WTC11 (cell line): ENCODE results near the gene ZNF292. TPM values are rescaled to one million over a fixed set of nuclear protein-coding genes. Genes with fewer than 3 reads are reported as not detected.

Experiments
- ATAC-seq: fragments of 200-7000 bp; cut with Tn5 transposase; 2 replicates; pipeline ENCODE4 v1.10.0; 2021; ENCODE audit warnings: mild to moderate bottlenecking, moderate library complexity
- CTCF ChIA-PET: fragments of 300-600 bp; sonication (Branson Sonifier 250); formaldehyde crosslinking; loops from one replicate; lab custom pipeline; 2021; ENCODE audit warnings: antibody characterized with exemption; lab: Charles Lee
- POLR2A ChIA-PET: fragments of 350-600 bp; sonication (Branson Sonifier 250); formaldehyde crosslinking; loops from one replicate; lab custom pipeline; 2021; ENCODE audit warnings: antibody characterized with exemption; lab: Charles Lee
- DNase-seq: peaks from one replicate; pipeline ENCODE4 v3.0.0; 2021; ENCODE audit warnings: low spot score
- H3K27ac Mint-ChIP-seq: 2 replicates; pipeline ENCODE4 v1.8.0; 2021; ENCODE audit warnings: mixed read lengths
- H3K27me3 Mint-ChIP-seq: 2 replicates; pipeline ENCODE4 v1.8.0; 2021; ENCODE audit warnings: low read depth, mild to moderate bottlenecking, moderate library complexity, mixed read lengths
- H3K36me3 Mint-ChIP-seq: 2 replicates; pipeline ENCODE4 v1.8.0; 2021; ENCODE audit warnings: mixed read lengths
- H3K4me1 Mint-ChIP-seq: 2 replicates; pipeline ENCODE4 v1.8.0; 2022; ENCODE audit warnings: mixed read lengths
- H3K4me3 Mint-ChIP-seq: 2 replicates; pipeline ENCODE4 v1.8.0; 2021; ENCODE audit warnings: mild to moderate bottlenecking, moderate library complexity, mixed read lengths
- H3K9me3 Mint-ChIP-seq: 2 replicates; pipeline ENCODE4 v1.8.0; 2021; ENCODE audit warnings: mixed read lengths
- ETV6 ChIP-seq: sonication (generic); formaldehyde crosslinking; IDR thresholded peaks from 2 replicates; pipeline ENCODE4 v1.8.1; 2022; ENCODE audit warnings: mild to moderate bottlenecking, missing genetic modification reagents
- JAZF1 ChIP-seq: fragments of 250-450 bp; sonication (Bioruptor Pico); IDR thresholded peaks from 2 replicates; pipeline ENCODE4 v1.9.0; 2021; ENCODE audit warnings: moderate library complexity, mild to moderate bottlenecking, inconsistent platforms
- JUN ChIP-seq: sonication (generic); formaldehyde crosslinking; IDR thresholded peaks from 2 replicates; pipeline ENCODE4 v1.8.0; 2023; ENCODE audit warnings: mild to moderate bottlenecking, missing genetic modification reagents
- KAT7 ChIP-seq: sonication (generic); formaldehyde crosslinking; IDR thresholded peaks from 2 replicates; pipeline ENCODE4 v1.8.1; 2023; ENCODE audit warnings: missing genetic modification reagents, mild to moderate bottlenecking, borderline replicate concordance
- NFATC4 ChIP-seq: fragments of 250-450 bp; sonication (Bioruptor Pico); IDR thresholded peaks from 2 replicates; pipeline ENCODE4 v1.9.0; 2021; ENCODE audit warnings: mild to moderate bottlenecking
- SMAD4 ChIP-seq: sonication (generic); formaldehyde crosslinking; IDR thresholded peaks from 2 replicates; pipeline ENCODE4 v1.8.0; 2022; ENCODE audit warnings: mild to moderate bottlenecking, missing genetic modification reagents
- SP1 ChIP-seq: sonication (generic); formaldehyde crosslinking; conservative IDR thresholded peaks from 2 replicates; pipeline ENCODE4 v1.8.1; 2022; ENCODE audit warnings: missing genetic modification reagents
- ZNF232 ChIP-seq: sonication (generic); formaldehyde crosslinking; IDR thresholded peaks from 2 replicates; pipeline ENCODE4 v1.8.0; 2022; ENCODE audit warnings: mild to moderate bottlenecking, missing genetic modification reagents
- ZNF416 ChIP-seq: fragments of 250-450 bp; sonication (Bioruptor Pico); IDR thresholded peaks from 2 replicates; pipeline ENCODE4 v1.9.0; 2021; ENCODE audit warnings: mild to moderate bottlenecking, inconsistent platforms
- ZNF671 ChIP-seq: fragments of 250-450 bp; sonication (Bioruptor Pico); IDR thresholded peaks from 2 replicates; pipeline ENCODE4 v1.8.0; 2021; ENCODE audit warnings: mild to moderate bottlenecking
- total RNA-seq: library from RNA; stranded (reverse); gene quantifications from 3 replicates; pipeline ENCODE4 v1.2.3, GENCODE V29; 2021
- TF ChIP-seq, protein P1 (sequence below): sonication (generic); formaldehyde crosslinking; conservative IDR thresholded peaks from 2 replicates; pipeline ENCODE4 v1.8.1; 2023; ENCODE audit warnings: mild to moderate bottlenecking, low read depth, missing genetic modification reagents, moderate library complexity
- TF ChIP-seq, protein P2 (sequence below): fragments of 200-600 bp; IDR thresholded peaks from 2 replicates; pipeline ENCODE4 v1.8.0; 2022; ENCODE audit warnings: antibody characterized with exemption
- TF ChIP-seq, protein P3 (sequence below): fragments of 250-450 bp; sonication (Bioruptor Pico); IDR thresholded peaks from 2 replicates; pipeline ENCODE4 v1.9.0; 2021; ENCODE audit warnings: mild to moderate bottlenecking
- TF ChIP-seq, protein P4 (sequence below): sonication (generic); formaldehyde crosslinking; IDR thresholded peaks from 2 replicates; pipeline ENCODE4 v1.8.1; 2023; ENCODE audit warnings: mild to moderate bottlenecking, missing genetic modification reagents
- TF ChIP-seq, protein P5 (sequence below): sonication (generic); formaldehyde crosslinking; IDR thresholded peaks from 2 replicates; pipeline ENCODE4 v1.8.1; 2022; ENCODE audit warnings: mild to moderate bottlenecking, missing genetic modification reagents, moderate library complexity, borderline replicate concordance

Gene ZNF292
- total RNA-seq, 1 experiment from 2014 or later = 42.1 TPM

DNA sequence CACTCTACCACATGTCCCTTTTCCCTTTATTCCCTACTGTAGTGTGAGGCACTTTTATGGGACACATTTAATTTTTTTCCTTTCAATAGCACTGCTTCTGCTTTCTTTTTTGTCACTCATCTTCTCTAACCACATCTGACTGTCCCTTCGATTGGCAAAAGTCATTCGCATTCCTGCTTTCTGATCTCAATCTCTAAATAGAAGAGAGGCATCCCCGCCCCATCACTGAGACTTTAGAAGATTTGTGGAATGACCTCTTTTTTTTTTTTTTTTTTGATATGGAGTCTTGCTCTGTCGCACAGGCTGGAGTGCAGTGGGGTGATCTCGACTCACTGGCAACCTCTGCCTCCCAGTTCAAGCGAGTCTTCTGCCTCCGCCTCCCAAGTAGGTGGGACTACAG lies 9.1 kb downstream of the ZNF292 start:
- Mint-ChIP-seq H3K27me3 (no peaks in the 10 kb centered on the region), H3K4me1 (peaks cover 75% of the 10 kb centered on the region)

DNA sequence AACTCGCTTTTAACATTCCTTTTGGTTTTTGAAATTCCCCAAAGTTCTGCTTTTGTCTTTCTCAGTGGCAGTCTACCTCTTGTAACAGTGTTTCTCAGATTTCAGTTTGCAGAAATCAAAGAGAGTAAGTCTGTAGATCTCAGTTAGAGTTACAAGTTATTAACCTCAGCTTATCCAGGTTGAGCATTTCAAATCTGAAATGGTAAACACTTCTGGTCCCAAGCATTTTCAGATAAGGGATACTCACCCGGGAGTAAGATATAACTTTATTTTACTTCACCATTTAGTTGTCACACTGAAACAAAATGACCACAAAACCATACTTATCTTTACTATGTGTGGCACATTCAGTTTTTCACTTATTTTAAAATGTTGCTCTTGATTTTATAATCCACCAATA lies 9.8 kb downstream of the ZNF292 start:
- H3K27ac Mint-ChIP-seq = peak overlapping the region; percentile 72
- H3K27me3 Mint-ChIP-seq = no peaks in the 10 kb centered on the region
- no peaks in the 10 kb centered on the region for H3K36me3 Mint-ChIP-seq
- CTCF ChIA-PET = no interaction called here
- POLR2A ChIA-PET = interaction anchor here (0.6 to 0.7 kb wide), 2 partner anchors 181 to 466 kb away, joined by 3 read pairs; no protein-coding TSS in a partner anchor
- no peaks in the 10 kb centered on the region for H3K9me3 Mint-ChIP-seq
- no peak for DNase-seq
- H3K4me3 Mint-ChIP-seq = no peak overlapping the region
- no peak for ATAC-seq
- peaks cover 77% of the 10 kb centered on the region for H3K4me1 Mint-ChIP-seq
- TF ChIP-seq NFATC4 = no peak
- TF ChIP-seq, protein P1, sequence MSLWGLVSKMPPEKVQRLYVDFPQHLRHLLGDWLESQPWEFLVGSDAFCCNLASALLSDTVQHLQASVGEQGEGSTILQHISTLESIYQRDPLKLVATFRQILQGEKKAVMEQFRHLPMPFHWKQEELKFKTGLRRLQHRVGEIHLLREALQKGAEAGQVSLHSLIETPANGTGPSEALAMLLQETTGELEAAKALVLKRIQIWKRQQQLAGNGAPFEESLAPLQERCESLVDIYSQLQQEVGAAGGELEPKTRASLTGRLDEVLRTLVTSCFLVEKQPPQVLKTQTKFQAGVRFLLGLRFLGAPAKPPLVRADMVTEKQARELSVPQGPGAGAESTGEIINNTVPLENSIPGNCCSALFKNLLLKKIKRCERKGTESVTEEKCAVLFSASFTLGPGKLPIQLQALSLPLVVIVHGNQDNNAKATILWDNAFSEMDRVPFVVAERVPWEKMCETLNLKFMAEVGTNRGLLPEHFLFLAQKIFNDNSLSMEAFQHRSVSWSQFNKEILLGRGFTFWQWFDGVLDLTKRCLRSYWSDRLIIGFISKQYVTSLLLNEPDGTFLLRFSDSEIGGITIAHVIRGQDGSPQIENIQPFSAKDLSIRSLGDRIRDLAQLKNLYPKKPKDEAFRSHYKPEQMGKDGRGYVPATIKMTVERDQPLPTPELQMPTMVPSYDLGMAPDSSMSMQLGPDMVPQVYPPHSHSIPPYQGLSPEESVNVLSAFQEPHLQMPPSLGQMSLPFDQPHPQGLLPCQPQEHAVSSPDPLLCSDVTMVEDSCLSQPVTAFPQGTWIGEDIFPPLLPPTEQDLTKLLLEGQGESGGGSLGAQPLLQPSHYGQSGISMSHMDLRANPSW = no peak
- TF ChIP-seq, protein P2, sequence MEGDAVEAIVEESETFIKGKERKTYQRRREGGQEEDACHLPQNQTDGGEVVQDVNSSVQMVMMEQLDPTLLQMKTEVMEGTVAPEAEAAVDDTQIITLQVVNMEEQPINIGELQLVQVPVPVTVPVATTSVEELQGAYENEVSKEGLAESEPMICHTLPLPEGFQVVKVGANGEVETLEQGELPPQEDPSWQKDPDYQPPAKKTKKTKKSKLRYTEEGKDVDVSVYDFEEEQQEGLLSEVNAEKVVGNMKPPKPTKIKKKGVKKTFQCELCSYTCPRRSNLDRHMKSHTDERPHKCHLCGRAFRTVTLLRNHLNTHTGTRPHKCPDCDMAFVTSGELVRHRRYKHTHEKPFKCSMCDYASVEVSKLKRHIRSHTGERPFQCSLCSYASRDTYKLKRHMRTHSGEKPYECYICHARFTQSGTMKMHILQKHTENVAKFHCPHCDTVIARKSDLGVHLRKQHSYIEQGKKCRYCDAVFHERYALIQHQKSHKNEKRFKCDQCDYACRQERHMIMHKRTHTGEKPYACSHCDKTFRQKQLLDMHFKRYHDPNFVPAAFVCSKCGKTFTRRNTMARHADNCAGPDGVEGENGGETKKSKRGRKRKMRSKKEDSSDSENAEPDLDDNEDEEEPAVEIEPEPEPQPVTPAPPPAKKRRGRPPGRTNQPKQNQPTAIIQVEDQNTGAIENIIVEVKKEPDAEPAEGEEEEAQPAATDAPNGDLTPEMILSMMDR = no peak
- TF ChIP-seq, protein P3, sequence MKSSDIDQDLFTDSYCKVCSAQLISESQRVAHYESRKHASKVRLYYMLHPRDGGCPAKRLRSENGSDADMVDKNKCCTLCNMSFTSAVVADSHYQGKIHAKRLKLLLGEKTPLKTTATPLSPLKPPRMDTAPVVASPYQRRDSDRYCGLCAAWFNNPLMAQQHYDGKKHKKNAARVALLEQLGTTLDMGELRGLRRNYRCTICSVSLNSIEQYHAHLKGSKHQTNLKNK (CRISPR knock-in tag) = no peak
- no peak for TF ChIP-seq ZNF671 (CRISPR knock-in tag)
- no peak for TF ChIP-seq ETV6 (CRISPR knock-in tag)
- TF ChIP-seq KAT7 (CRISPR knock-in tag) = no peak
- TF ChIP-seq ZNF232 (CRISPR knock-in tag) = no peak
- TF ChIP-seq JUN = no peak
- no peak for TF ChIP-seq JAZF1

More for the DNA sequence above, 9.1 kb downstream of the ZNF292 start:
- H3K9me3 Mint-ChIP-seq = no peaks in the 10 kb centered on the region
- TF ChIP-seq, protein P4, sequence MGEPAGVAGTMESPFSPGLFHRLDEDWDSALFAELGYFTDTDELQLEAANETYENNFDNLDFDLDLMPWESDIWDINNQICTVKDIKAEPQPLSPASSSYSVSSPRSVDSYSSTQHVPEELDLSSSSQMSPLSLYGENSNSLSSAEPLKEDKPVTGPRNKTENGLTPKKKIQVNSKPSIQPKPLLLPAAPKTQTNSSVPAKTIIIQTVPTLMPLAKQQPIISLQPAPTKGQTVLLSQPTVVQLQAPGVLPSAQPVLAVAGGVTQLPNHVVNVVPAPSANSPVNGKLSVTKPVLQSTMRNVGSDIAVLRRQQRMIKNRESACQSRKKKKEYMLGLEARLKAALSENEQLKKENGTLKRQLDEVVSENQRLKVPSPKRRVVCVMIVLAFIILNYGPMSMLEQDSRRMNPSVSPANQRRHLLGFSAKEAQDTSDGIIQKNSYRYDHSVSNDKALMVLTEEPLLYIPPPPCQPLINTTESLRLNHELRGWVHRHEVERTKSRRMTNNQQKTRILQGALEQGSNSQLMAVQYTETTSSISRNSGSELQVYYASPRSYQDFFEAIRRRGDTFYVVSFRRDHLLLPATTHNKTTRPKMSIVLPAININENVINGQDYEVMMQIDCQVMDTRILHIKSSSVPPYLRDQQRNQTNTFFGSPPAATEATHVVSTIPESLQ (CRISPR knock-in tag) = no peak
- TF ChIP-seq, protein P5, sequence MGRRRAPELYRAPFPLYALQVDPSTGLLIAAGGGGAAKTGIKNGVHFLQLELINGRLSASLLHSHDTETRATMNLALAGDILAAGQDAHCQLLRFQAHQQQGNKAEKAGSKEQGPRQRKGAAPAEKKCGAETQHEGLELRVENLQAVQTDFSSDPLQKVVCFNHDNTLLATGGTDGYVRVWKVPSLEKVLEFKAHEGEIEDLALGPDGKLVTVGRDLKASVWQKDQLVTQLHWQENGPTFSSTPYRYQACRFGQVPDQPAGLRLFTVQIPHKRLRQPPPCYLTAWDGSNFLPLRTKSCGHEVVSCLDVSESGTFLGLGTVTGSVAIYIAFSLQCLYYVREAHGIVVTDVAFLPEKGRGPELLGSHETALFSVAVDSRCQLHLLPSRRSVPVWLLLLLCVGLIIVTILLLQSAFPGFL (CRISPR knock-in tag) = no peak
- TF ChIP-seq ZNF416 (no peak), NFATC4 (no peak), SP1 (CRISPR knock-in tag) (no peak), SMAD4 (CRISPR knock-in tag) (no peak)
- TF ChIP-seq, protein P2 = no peak
- TF ChIP-seq, all 79 proteins: peak for 0
- ChIA-PET POLR2A (no interaction called here), CTCF (no interaction called here)
- peak overlapping the region; percentile 15; the same call in 1 of the 2 replicates for H3K27ac Mint-ChIP-seq
- H3K36me3 Mint-ChIP-seq = no peaks in the 10 kb centered on the region
- no peak overlapping the region for H3K4me3 Mint-ChIP-seq
- ATAC-seq = no peak
- DNase-seq = no peak
